Memory B cell (primary cell): ENCODE results near the gene KIF17.
"Not testable (repeated sequence)": the region's sequence is repeated elsewhere in the genome, so short reads cannot be mapped to it uniquely, and the experiment has no call there.

Experiments used
- ATAC-seq: fragments of 150-1000 bp; cut with Tn5 transposase; 2 replicates; pipeline ENCODE4 v1.10.0; 2021; ENCODE audit warnings: low read depth, mild to moderate bottlenecking, moderate library complexity
- DNase-seq, 2 donors: peaks; one replicate each; pipeline ENCODE4 v3.0.0; 2022; ENCODE audit warnings: low spot score in 2 of 2
- H3K27ac Mint-ChIP-seq: one replicate; pipeline ENCODE4 v1.8.0; 2022; ENCODE audit warnings: mild to moderate bottlenecking, moderate library complexity, mixed read lengths
- H3K27me3 Mint-ChIP-seq: one replicate; pipeline ENCODE4 v1.8.0; 2022; ENCODE audit warnings: mixed read lengths
- H3K36me3 Mint-ChIP-seq: one replicate; pipeline ENCODE4 v1.8.0; 2022; ENCODE audit warnings: mild to moderate bottlenecking, mixed read lengths
- H3K4me1 Mint-ChIP-seq: one replicate; pipeline ENCODE4 v1.8.0; 2022; ENCODE audit warnings: mixed read lengths
- H3K4me3 Mint-ChIP-seq: one replicate; pipeline ENCODE4 v1.8.0; 2022; ENCODE audit warnings: mild to moderate bottlenecking, moderate library complexity, mixed read lengths
- H3K9me3 Mint-ChIP-seq: one replicate; pipeline ENCODE4 v1.8.0; 2022; ENCODE audit warnings: mixed read lengths

Gene KIF17

DNA sequence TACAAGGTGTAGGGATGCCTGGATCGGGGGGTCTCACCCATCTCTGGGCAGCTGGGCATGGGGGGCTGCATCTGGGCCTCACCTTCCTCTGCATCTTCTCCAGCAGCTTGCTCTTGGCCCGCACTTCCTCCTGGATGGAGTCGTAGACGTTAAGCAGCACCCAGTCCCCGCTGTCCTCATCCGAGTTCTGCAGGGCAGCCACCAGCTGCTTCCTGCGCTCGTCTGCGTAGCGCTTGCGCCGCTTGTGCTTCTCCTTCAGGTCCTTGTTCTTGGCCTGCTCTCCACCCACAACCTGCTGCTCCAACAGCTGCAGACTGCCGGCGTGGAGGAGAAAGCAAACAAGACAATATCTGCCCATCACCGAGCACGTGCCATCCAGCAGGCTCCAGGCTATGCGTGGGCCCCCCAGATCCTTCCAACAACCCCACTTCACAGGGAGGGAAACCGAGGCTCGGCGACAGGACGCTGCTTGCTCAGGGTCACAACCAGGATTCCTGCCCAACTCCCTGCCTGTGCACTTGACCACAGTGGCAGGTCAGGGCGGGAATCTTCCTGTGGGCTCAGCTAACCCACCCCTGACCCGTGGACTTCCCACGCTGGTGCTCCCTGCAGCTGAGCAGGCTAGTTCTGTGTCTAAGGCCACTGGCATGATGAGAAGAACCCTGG, 35.1 kb downstream of the KIF17 start:
- Mint-ChIP-seq H3K4me3 (no peak overlapping the region), H3K4me1 (peaks cover 7% of the 10 kb centered on the region), H3K36me3 (no peaks in the 10 kb centered on the region), H3K27ac (no peak overlapping the region), H3K9me3 (peaks cover 2% of the 10 kb centered on the region), H3K27me3 (peaks cover 19% of the 10 kb centered on the region)
- ATAC-seq, result no peak
- no peak for DNase-seq

DNA sequence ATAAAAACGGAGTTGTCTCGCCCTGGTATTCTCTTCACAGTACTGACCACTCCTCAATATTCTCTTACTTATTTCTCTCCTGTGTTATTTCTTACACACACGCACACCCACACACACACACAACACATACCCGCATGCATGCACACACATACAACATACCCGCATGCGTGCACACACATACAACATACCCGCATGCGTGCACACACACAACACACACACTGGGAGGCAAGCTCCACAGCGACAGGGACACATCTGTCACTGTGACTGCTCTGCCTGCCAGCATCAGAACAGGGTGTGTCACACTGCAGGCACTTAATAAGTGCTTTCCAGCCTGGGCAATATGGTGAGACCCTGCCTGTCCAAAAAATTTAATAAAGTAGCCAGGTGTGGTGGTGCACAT, 35.8 kb downstream of the KIF17 start:
- Mint-ChIP-seq H3K9me3 (peaks cover 3% of the 10 kb centered on the region), H3K36me3 (no peaks in the 10 kb centered on the region), H3K27me3 (peaks cover 17% of the 10 kb centered on the region), H3K27ac (no peak overlapping the region), H3K4me1 (peaks cover 7% of the 10 kb centered on the region), H3K4me3 (no peak overlapping the region)
- ATAC-seq (no peak), DNase-seq (no peak)

DNA sequence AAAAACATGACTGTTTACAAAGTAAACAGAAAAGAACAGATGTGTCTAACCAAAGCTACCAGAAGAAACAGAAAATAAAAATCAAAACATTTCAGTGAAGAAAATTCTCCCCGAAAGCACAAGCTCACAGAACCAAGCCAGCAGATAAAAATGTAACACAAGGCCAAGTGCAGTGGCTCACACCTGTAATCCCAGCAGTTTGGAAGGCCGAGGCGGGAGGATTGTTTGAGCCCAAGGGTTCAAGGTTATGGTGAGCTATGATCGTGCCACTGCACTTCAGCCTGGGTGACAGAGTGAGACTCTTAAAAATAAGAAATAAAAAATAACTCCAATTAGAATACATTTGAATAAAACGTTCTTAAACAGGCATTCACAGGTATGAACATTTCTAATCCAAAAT, 37.5 kb downstream of the KIF17 start:
- no peak overlapping the region for H3K4me3 Mint-ChIP-seq
- no peaks in the 10 kb centered on the region for H3K36me3 Mint-ChIP-seq

DNA sequence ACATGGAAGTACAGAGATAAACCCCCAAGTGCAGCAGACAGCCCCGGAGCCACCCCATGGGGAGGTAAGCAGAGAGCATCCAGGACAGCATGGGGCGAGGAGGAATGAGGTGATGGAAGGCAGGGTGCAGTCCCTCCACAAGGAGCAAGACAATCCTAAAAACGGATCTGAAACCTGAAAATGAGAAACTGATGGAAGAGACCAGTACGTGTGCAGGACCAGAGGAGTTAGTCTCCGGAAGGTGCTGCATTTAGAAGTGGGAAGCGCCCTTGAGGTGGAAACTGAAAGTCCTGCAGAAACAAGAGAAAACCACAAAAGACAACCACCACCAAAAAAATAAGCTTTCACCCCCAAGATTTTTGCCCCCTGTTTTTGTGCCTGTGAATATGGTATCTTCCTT, 39.2 kb downstream of the KIF17 start:
- H3K27me3 Mint-ChIP-seq, result peaks cover 4% of the 10 kb centered on the region
- peak; percentile 89 for ATAC-seq

More for the DNA sequence above, 37.5 kb downstream of the KIF17 start:
- Mint-ChIP-seq H3K4me1 (peaks cover 7% of the 10 kb centered on the region), H3K9me3 (peaks cover 3% of the 10 kb centered on the region), H3K27me3 (peaks cover 8% of the 10 kb centered on the region), H3K27ac (no peak overlapping the region)
- ATAC-seq, result no peak
- DNase-seq, result no peak

DNA sequence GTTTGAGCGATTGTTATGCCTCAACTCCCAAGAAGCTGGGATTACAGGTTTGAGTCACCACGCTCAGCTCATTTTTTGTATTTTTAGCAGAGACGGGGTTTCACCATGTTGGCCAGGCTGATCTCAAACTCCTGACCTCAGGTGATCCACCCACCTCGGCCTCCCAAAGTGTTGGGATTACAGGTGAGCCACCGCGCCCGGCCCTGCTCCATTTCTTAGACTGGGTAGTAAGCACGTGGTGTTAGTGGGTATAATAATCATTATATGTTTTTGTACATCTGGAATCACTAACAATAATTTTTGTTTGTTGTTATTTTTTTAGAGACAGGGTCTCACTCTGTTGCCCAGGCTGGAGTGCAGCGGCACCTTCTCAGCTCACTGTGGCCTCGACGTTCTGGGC, 44.2 kb downstream of the KIF17 start:
- not testable (repeated sequence) for ATAC-seq, H3K4me3 Mint-ChIP-seq, H3K4me1 Mint-ChIP-seq, H3K27me3 Mint-ChIP-seq, DNase-seq, H3K27ac Mint-ChIP-seq, H3K9me3 Mint-ChIP-seq, H3K36me3 Mint-ChIP-seq

More for the DNA sequence above, 39.2 kb downstream of the KIF17 start:
- Mint-ChIP-seq H3K4me1 (peaks cover 7% of the 10 kb centered on the region), H3K4me3 (peak overlapping the region; percentile 71), H3K36me3 (no peaks in the 10 kb centered on the region), H3K9me3 (peaks cover 3% of the 10 kb centered on the region), H3K27ac (no peak overlapping the region)
- no peak for DNase-seq

DNA sequence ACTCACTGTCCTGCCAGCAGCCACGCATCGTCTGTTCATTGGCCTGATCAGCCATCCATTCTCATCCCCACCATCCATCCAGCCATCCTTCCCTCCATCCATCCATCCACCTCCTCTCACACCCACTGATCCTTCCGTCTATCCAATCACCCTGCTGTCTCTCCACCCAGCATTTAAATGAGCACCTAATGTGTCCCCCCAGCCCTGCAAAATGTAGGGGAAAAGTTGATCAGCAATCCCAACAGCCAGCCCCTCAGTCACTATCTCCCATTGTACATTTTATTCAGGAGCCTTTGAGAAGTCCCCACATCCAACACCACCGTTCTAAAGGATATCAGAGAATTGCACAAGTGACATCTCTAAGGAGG, 45.6 kb downstream of the KIF17 start:
- no peaks in the 10 kb centered on the region for H3K4me1 Mint-ChIP-seq
- peaks cover 3% of the 10 kb centered on the region for H3K27me3 Mint-ChIP-seq
- no peaks in the 10 kb centered on the region for H3K36me3 Mint-ChIP-seq
- H3K4me3 Mint-ChIP-seq, result no peak overlapping the region
- DNase-seq (no peak), ATAC-seq (no peak)
- no peak overlapping the region for H3K27ac Mint-ChIP-seq
- H3K9me3 Mint-ChIP-seq, result no peaks in the 10 kb centered on the region

DNA sequence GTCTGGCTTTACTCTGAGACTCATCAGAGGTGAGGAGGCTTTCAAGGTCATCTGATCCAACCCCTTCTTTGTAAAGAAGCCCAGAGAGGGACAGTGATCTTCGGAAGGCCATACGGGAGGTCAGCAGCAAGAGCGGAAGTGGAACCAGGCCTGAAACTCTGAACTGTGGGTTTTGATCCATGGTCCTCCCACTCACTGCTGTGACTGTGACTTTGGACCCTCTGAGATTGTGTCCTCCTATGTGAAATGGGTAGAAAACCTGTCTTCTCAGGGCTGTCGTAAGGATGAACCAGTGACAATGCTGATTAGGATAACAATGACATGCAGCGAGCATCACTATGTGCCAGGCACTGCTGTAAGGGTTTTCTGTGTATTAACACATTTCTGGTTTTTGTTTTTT, 46.9 kb downstream of the KIF17 start:
- no peak overlapping the region for H3K27ac Mint-ChIP-seq
- H3K4me3 Mint-ChIP-seq, result no peak overlapping the region
- no peak for DNase-seq
- ATAC-seq, result no peak
- no peaks in the 10 kb centered on the region for H3K36me3 Mint-ChIP-seq
- no peaks in the 10 kb centered on the region for H3K9me3 Mint-ChIP-seq
- peaks cover 3% of the 10 kb centered on the region for H3K27me3 Mint-ChIP-seq
- peaks cover 2% of the 10 kb centered on the region for H3K4me1 Mint-ChIP-seq

DNA sequence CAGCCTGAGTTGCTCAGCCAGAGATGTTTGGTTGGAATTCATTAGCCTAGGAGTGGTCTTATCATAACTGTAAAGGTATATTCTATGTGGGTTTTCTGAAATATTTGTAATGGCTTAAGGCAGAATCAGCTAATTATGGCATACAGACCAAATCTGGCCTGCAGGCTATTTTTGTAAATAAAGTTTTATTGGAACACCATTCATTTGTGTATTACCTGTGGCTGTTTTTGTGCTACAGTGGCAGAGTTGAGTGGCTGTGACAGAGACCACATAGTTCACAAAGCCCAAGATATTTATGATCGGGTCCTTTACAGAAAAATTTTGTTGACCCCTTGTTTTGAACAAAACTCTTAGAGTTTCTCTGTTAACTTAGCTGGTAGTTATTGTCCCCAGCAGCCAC, 49.2 kb downstream of the KIF17 start:
- Mint-ChIP-seq H3K4me3 (no peak overlapping the region), H3K9me3 (no peaks in the 10 kb centered on the region), H3K4me1 (peaks cover 2% of the 10 kb centered on the region), H3K36me3 (no peaks in the 10 kb centered on the region), H3K27me3 (peaks cover 3% of the 10 kb centered on the region), H3K27ac (no peak overlapping the region)
- DNase-seq (no peak), ATAC-seq (no peak)

DNA sequence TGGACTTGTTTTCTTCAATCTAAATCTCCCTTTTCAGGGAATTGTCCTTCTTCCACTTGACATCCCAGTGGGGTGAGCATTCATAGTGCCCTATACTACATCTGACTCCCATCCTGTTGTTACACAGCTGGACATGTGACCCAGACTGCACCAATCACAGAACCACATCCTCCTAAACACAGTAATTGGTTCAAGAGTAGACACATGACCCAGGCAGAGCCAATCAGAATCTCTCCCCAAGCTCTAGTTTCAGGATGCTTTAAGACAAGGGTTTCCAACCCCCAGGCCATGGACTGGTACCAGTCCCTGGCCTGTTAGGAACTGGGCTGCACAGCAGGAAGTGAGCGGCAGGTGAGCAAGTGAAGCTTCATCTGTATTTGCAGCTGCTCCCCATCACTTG, 51.0 kb downstream of the KIF17 start:
- H3K27ac Mint-ChIP-seq, result no peak overlapping the region
- H3K4me1 Mint-ChIP-seq, result peaks cover 11% of the 10 kb centered on the region
- ATAC-seq (no peak), DNase-seq (no peak)
- no peak overlapping the region for H3K4me3 Mint-ChIP-seq
- H3K27me3 Mint-ChIP-seq, result no peaks in the 10 kb centered on the region
- H3K9me3 Mint-ChIP-seq, result no peaks in the 10 kb centered on the region
- no peaks in the 10 kb centered on the region for H3K36me3 Mint-ChIP-seq

DNA sequence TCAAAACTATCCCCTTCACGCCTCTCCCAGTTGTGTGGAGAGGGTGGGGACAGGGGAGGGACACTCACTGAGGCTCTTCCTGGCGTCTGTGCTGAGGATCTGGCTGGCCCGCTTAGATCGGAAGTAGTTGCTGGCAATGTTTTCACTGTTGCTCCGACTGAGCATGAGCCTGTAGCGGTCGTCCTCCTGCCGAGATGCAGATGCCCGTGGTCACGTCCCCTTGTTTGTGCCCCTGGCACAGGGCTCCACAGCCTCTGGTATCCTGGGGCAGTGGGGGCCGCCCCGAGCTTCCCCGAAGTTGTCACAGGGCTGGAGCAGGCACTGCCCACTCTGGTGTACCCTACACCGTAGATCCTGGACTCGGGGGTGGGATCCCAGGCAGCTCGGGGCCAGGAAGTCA, 51.7 kb downstream of the KIF17 start:
- H3K9me3 Mint-ChIP-seq, result no peaks in the 10 kb centered on the region
- DNase-seq (no peak), ATAC-seq (no peak)
- no peak overlapping the region for H3K27ac Mint-ChIP-seq
- H3K27me3 Mint-ChIP-seq, result no peaks in the 10 kb centered on the region
- no peak overlapping the region for H3K4me3 Mint-ChIP-seq
- no peaks in the 10 kb centered on the region for H3K36me3 Mint-ChIP-seq
- peaks cover 11% of the 10 kb centered on the region for H3K4me1 Mint-ChIP-seq

DNA sequence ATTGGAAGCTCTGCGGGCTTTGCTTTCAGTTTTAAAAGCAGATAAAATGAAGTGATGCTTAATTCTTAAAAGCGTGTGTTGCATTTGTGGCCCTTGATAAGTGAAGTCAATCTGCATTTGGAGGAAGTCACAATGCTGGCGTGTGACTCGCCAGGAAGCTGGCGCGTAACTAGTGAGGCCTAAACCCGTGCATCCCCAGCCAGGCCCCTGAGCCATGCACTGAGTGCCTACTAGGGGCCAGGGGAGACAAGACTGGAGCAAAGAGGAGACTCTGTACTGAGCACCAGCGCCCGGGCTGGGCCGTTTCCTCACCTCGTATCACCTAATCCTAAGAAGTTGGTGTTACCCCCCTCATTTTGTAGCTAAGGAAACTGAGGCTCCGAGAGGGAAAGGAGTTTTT, 52.1 kb downstream of the KIF17 start:
- DNase-seq (no peak), ATAC-seq (no peak)
- Mint-ChIP-seq H3K27ac (no peak overlapping the region), H3K9me3 (no peaks in the 10 kb centered on the region), H3K4me3 (no peak overlapping the region), H3K36me3 (no peaks in the 10 kb centered on the region), H3K27me3 (no peaks in the 10 kb centered on the region), H3K4me1 (peaks cover 13% of the 10 kb centered on the region)

DNA sequence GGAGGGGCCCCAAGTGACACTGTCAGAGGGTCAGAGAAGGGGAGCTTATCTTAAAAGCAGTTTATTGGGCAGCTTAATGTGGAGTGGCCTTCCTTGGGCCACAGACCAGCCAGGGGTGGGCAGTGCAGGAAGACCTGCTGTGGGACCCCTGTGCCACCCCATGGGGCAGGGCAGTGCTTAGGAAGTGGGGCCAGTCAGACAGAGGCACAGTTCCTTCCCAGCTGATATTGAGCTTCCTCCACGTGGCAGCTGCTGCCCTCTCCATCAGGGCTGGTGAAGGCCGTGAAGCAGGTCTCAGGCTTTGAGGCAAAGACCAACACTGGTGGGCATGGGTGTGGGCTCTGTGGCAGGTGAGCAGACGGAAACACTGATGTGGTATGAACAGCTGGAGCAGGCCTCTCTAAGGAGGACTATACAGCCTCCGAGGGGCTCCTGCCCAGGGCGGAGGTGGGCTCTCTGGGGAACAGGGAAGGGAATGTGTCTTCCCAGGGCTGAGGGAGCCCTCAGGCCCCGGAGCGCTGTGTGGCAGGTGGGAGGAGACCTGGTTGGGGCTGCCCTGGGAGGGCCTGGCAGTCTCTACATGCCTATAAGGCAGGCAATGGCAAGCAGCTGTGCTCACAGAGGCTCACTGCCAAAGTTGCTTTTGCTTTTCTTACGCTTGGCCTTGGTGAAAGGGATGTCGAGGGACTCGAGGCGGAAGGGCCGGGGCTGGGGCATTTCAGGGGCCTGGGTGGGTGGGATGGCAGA, 53.7 kb downstream of the KIF17 start:
- ATAC-seq (no peak), DNase-seq (no peak)
- Mint-ChIP-seq H3K27ac (no peak overlapping the region), H3K9me3 (no peaks in the 10 kb centered on the region), H3K36me3 (no peaks in the 10 kb centered on the region), H3K4me1 (peaks cover 27% of the 10 kb centered on the region), H3K27me3 (no peaks in the 10 kb centered on the region), H3K4me3 (no peak overlapping the region)

DNA sequence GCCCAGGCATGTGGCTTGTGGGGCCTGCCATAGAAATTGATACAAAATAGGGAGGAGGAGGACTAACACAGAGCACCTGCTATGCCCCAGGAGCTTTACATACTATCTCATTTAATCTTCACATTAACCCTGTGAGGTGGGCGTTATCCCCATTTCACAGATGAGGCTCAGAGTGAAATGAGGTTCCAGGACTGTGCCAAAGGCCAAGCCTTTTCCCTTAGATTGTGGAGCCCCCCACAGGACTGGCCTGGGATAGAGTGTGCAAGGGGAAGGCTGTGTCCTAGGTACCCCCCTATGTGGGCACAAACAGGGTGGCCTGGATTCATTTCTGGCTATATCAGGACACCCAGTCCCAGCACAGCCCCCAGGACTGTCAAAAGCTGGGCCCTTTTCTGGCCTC, 54.4 kb downstream of the KIF17 start:
- H3K4me3 Mint-ChIP-seq, result peak overlapping the region; percentile 44
- DNase-seq (no peak), ATAC-seq (no peak)
- no peaks in the 10 kb centered on the region for H3K9me3 Mint-ChIP-seq
- H3K4me1 Mint-ChIP-seq, result peaks cover 28% of the 10 kb centered on the region
- no peaks in the 10 kb centered on the region for H3K27me3 Mint-ChIP-seq
- H3K36me3 Mint-ChIP-seq, result no peaks in the 10 kb centered on the region
- H3K27ac Mint-ChIP-seq, result no peak overlapping the region

DNA sequence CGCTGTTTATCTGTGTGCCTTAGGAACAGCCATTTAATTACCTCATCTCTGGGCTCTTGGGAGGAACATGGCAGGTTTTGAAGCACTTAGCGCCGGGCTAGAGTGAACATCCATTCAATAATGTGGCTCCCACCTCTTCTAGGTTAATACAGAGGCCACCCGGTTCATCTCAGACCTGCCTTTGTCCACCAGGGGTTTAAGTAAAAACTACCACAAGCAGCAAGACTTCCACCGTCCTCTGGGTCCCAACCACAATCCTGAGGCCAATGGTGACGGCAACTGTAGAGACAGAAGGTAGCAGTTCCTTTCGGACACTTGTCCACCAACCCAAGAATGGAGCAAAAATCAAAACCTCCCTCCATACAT, 55.7 kb downstream of the KIF17 start:
- Mint-ChIP-seq H3K27me3 (no peaks in the 10 kb centered on the region), H3K4me3 (peak overlapping the region; percentile 94), H3K36me3 (no peaks in the 10 kb centered on the region), H3K9me3 (no peaks in the 10 kb centered on the region), H3K4me1 (peaks cover 30% of the 10 kb centered on the region), H3K27ac (peak overlapping the region; percentile 92)
- ATAC-seq, result no peak
- DNase-seq, result no peak
